HG02852 (cell line): Measurements from ENCODE around the gene LINGO3.
"Not testable (repeated sequence)": the region's sequence is repeated elsewhere in the genome, so short reads cannot be mapped to it uniquely, and the experiment has no call there.

Experiments
- ATAC-seq: cut with Tn5 transposase; IDR thresholded peaks from one replicate; pipeline ENCODE4 v1.9.1; 2021; ENCODE audit warnings: mild to moderate bottlenecking, moderate library complexity; ENCODE audit not compliant: unreplicated experiment

LINGO3 gene, protein sequence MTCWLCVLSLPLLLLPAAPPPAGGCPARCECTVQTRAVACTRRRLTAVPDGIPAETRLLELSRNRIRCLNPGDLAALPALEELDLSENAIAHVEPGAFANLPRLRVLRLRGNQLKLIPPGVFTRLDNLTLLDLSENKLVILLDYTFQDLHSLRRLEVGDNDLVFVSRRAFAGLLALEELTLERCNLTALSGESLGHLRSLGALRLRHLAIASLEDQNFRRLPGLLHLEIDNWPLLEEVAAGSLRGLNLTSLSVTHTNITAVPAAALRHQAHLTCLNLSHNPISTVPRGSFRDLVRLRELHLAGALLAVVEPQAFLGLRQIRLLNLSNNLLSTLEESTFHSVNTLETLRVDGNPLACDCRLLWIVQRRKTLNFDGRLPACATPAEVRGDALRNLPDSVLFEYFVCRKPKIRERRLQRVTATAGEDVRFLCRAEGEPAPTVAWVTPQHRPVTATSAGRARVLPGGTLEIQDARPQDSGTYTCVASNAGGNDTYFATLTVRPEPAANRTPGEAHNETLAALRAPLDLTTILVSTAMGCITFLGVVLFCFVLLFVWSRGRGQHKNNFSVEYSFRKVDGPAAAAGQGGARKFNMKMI

DNA sequence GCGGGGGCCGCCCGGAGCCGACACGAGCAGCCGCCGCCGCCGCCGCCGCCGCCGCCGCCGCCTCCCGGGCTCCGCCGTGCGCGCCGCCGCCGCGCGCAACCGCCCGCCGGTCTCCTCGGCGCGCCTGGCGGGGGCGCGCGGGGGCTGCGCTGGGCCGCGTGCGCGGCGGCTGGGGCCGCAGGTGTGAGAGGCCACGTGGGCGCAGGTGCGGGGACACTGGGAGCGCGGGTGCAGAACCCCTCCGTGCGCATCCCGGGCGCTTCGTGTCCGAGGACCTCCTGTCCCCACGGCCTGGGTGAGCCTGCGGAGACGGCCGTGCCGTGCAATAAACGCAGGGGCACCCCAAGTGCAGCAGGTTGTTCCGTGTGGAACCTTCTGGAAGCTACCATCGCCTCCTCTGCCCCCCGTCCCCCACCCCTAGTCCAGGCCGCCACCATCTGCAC, at the start of gene LINGO3:
TSS of gene LINGO3 (minus strand) at position 41 of the 443 bp plus-strand sequence. CDS start 16,378 bp downstream, outside the sequence.
- no peak for ATAC-seq

DNA sequence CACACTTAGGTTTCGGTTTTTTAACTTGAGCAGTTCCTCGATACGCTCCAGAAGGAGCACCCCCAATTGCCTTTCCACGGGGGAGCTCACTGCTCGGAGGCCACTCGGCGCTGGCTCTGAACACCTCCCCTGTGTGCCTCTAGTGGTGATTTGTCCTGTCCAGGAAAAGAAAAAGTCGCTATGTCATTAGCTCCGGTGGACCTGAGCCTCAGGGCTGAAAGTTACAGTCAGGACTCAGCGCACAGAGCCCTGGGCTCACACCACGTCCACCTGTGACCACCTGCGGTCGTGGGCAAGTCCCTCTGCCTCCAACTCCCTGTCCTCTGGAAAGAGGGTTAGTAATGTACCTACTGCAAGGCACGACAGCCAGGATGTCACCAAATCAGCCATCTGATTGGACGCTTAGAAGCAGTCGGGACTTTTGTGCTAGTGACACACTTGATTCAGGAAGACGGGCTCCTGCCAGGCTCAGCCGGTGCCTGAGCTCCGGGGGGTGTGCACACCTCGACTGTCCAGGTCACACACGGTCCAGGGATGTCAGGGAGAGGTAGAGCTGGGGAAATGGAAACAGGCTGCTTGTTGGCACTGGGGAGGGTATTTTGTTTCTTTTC, 48.2 kb upstream of the LINGO3 start:
- no peak for ATAC-seq

DNA sequence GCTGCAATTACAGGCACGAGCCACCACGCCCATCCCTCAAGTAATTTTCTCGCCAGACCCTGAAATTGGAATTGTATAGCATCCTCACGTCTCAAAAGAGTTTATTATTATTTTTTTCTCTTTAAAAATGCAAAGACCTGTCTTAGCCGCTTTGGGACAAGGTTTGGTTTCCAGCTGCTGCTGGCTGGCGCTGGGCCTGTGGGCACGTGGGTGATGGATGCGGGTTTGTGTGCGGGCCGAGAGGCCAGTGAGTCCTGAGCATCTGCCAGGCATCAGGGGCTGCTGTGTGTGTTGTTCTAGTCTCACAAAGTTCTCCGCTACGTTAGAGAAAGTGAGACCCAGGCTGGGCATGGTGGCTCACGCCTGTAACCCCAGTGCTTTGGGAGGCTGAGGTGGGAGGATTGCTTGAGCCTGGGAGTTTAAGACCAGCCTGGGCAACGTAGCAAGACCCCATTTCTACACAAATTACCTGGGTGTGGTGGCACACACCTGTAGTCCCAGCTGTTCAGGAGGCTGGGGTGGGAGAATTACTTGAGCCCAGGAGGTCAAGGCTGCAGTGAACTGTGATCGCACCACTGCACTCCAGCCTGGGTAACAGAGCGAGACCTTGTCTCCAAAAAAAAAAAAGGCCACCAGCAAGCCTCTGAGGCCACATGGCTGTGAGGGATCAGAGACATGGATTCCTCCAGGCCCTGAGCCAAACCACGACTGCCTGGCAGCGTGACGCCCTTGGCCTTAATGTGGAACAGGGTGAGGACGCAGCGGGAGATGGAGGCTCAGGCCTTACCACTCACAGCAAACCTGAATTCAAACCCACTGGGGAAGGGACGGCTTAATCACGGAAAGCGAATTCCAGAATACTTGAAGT, 47.4 kb upstream of the LINGO3 start:
- ATAC-seq = no peak

DNA sequence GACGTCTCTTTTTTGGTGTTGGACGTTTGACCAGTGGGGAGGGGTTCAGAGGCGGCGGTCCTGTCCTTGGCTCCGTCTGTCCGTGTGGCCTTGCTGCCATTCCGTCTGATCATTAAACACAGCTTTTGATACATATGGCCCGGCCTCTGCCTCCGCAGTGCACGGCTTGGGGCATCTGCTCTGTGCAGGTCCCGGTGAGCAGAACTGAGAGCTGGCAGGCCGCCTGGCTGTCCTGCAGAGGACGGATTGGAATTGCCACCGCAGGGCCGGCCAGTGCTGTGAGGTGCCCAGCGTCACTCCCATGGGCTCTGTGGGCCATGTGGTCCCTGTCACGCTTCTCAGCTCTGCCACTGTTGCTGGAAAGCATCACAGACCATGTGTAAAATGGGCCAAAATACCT, 46.7 kb upstream of the LINGO3 start:
- no peak for ATAC-seq

DNA sequence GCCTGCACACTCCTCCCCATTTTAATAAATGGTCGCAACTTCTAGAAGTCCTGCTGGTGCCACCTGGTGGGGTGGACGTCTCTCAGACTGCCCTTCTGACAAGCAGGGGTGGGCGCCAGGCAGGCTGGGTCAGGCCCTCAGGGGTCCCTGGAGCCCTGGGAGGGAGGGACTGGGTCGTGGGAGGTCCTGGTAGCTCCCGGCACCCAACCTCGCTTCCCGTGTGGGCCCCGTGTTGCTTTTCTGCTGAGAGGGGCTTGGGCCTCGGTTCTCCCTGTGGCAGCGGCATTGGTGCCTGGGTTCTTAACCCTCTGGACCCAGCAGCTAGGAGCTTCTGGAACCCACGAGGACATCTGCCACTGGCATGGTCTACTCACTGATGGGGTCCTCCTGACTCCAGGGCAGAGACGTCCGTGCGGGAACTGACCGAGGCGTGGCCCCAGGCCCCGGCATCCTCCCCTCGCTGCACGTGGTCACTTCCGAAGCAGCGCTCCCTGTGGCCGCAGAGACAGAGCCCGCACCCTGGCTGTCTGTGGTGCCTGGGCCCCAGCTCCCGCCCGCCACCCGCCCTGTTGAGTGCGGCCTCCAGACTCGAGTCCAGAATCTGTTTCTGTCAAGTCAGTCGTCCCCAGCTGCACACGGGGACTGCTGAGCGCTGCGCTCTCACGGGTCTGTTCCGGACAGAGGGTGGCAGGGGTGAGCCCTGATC, 46.1 kb upstream of the LINGO3 start:
- no peak for ATAC-seq

DNA sequence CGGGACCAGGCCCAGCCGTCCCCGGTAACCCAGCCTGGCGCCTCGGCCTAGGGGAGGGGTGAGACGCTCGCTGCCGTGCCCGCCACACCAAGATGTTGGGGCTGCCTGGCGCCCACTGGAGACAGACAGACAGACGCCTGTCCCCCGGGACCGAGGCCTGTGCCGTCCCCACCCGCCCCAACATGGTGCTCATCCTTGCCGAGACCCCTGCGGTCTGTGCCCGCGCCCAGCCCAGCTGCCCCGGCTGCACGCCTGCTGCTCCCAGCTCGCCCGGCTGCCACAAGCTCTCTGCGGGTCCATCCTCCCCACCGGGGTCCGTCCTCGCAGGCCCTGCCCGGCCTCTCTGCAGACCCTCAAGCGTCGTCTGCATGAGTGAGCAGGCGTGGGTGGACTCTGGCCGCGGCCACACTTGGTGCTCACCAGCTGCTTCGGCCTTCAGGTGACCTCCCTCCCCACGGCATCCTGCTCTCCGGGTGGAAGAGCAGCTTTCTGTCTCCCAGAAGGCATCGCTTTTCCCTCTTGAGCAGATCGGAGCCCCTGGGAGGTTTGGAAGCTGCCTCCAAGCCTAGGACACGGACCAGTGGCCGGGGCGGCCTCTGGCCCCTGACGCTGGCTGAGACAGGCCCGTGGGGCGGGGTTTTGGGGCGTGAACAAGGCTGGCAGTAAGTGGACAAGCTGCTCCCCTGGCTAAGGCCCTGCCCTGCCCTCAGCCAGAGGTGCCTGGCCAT, 45.4 kb upstream of the LINGO3 start:
- ATAC-seq = no peak

DNA sequence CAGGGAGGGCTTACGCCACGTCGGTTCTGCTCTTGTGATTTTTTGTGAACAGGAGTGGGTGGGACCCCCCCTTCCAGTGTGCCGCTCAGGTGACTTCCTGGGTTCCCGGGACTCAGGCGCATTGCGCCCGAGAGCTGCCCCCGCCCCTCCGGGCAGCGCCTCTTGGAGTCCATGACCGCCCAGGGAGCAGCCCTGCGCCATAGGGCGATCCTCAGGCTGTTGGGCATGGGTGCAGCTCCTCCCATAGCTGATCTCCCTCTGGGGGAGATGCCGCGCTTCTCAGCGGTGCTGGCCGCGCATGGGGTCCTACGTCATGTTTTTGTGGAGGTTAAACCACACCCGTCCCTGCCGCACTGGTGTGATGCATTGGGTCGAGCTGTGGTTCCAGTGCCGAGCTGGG, 44.2 kb upstream of the LINGO3 start:
- no peak for ATAC-seq

DNA sequence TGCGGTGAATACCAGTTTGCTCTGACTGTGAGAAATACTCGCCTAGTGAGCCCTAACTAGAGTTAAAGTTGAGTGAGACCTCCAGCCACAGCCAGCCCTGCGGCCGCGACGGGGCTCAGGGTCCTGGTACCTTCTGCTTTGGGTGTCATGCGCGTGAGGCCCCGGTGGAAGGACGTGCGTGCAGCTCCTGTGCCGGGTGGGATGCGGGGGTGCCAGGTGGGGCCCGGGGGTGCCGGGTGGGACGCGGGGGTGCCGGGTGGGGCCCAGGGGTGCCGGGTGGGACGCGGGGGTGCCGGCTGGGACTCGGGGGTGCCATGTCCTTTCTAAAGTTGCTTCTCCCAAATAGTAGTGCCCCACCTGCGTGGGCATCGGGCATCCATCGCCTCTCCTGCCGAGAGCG, 43.6 kb upstream of the LINGO3 start:
- no peak for ATAC-seq

DNA sequence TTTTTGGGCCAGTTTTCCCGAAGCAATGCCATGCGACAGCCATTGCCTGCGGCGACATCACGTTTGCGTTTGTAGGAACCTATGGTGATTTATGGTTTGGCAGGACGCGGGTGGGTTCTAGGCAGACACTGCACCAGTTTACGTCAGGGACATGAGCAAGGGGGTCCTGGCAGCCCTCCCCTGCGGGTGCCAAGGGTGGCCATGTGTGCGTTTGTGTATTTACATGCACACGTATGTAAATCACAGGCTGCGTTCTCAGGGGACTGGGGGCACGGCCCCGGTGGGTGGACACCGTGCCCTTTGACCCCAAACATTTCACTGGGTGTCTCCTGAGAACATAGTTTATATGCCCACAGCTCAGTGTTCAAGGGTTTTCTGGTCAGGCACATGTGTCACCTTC, 42.7 kb upstream of the LINGO3 start:
- ATAC-seq = no peak

DNA sequence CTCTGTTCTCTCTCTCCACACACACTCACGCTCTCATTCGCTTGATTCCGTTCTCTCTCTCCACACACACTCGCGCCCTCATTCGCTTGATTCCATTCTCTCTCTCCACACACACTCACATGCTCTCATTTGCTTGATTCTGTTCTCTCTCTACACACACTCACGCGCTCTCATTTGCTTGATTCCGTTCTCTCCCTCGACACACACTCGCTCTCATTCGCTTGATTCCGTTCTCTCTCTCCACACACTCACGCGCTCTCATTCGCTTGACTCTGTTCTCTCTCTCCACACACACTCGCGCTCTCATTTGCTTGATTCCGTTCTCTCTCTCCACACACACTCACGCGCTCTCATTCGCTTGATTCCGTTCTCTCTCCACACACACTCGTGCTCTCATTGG, 41.9 kb upstream of the LINGO3 start:
- not testable (repeated sequence) for ATAC-seq

DNA sequence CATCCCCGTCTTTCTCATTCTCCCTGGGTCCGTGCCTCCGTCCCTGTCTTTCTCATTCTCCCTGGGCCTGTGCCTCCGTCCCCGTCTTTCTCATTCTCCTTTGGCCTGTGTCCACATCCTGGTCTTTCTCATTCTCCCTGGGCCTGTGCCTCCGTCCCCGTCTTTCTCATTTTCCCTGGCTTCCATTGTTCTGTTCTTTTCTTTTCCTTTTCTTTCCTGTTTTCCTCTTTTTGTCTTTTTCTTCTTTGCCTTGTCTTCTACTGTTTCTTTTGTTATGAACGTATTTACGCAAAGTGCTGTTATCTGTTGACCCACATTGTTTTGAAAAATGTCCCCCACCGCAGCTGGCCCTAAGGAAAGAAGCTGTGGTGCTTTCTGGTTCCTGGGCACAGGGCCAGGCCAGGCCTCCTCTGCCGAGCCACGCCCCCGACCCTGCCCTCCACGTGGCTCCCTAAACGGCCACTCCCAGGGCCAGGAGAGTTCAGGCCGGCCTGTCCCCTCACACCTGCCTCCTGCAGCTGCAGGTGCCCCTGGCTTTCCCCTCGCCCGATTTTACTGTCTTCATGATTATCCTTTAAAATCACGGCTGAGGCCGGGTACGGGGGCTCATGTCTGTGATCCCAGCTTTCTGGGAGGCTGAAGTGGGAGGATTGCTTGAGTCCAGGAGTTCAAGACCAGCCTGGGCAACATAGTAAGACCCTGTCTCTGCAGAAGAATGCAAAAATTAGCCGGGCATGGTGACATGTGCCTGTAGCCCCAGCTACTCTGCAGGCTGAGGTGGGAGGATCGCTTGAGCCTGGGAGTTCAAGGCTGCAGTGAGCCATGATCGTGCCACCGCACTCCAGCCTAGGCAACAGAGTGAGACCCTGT, 38.1 kb upstream of the LINGO3 start:
- no peak for ATAC-seq

DNA sequence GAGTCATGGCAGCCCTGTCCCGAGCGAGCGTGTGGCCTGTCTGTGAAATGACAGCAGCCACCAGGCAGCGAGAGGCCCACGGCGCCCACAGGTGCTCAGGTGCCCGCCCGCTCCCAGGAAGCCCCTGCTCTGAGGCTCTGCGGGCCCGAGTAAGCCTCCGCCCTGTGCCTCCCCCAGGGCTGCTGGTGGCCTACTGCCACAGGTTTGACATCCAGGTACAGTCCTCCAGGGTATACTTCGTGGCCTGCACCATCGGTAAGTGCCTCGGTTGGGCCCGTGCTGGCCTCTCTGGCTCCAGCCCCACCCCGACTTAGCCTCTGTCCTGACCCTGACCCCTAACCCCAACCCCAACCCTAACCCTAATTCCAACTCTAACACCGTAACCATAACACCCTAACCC, 37.1 kb upstream of the LINGO3 start:
- ATAC-seq = no peak

DNA sequence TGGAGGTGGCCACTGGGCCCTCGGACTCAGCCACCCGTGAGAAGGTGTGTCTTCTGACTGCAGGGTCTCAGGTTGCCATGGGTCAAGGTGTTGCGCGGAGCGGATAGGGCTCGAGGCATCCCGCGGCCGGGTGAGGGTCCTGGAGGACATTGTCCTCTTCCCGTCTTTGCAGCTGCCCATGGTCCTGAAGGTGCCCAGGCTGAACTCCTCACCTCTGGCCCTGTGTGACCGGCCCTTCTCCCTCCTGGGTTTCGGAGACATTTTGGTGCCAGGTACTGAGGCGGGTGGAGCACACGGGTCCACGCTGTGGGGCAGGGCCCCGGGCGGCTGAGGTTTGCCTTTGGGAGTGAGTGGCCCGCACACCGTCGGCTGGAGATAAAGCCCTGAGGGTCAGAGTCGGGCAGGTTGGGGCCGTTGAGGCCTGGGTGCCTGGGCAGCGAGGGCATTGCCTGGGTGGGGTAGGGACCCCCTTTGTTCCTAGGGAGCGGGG, 36.5 kb upstream of the LINGO3 start:
- ATAC-seq = no peak

DNA sequence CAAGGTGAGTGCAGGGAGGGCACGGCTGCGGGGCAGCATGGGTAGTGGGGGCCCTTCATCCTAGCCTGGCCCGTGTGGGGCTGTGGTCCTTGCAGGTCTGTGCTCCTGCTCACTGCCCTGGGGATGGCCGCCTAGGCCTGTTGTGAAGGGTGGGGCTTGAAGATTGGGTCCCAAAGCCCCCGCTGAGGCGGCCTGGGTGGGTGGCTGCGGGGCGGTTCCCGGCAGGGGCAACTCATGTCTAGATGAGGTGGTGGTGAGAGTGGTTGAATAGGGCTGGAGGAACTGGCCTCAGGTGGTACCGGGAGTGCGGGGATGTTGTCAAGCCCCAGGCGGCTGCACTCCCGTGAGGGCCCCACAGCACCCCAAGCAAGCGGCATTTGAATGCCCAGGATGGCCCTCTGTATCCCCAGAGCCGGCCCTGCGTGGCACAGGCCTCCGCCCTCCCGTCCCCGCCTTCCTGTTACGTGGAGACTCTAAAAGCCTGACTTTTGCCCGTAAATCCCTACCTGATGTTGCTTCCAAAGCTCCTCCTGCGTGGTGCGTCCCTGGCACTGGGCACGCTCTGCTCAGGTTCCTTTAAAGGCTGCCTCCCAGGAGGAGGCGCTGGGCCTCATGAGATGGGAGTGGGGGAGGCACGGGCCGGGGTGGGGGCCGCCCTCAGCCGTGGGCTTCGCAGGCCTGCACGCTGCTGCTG, 35.5 kb upstream of the LINGO3 start:
- no peak for ATAC-seq

DNA sequence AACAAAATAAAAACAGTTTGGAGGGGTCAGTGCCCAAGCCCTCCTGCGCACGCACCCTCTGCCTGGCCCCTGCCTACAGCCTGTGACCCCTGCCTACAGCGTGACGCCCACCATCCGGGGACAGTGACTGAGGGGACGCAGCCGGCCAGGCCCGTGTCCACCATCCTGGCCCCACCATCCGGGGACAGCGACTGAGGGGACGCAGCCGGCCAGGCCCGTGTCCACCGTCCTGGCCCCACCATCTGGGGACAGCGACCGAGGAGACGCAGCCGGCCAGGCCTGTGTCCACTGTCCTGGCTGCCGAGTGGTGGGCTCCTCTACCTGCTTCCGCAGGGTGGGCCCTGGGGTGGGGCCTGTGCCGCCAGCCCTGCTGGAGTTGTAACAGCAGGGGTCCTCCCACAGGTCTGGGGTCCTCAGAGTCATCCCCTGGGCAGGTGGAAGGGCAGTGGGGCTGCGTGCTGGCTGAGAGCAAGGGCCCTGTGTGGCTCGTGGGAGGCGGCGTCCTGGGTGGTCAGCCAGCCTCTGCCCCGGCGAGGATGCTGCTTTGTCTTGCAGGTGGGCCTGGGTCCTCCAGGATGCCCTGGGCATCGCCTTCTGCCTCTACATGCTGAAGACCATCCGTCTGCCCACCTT, 34.8 kb upstream of the LINGO3 start:
- no peak for ATAC-seq

DNA sequence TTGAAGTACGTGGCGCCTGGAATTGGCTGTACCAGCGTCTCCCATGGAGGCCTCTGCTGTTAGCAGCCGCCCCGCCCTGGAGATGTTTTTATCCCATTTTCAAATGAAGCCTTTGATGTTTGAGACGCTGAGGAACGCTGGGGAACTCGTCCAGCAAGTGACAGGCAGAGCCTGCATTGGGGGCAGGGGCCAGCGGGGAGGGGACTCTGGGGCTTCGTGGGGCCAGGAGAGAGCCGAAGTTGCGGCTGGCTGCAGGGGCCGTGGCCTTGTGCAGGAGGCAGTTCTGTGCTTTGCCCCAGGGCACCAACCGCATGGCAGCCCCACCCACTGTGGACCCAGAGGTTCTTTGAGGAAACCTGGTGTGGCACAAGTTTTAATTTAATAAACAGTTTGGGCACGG, 34.0 kb upstream of the LINGO3 start:
- ATAC-seq = no peak

DNA sequence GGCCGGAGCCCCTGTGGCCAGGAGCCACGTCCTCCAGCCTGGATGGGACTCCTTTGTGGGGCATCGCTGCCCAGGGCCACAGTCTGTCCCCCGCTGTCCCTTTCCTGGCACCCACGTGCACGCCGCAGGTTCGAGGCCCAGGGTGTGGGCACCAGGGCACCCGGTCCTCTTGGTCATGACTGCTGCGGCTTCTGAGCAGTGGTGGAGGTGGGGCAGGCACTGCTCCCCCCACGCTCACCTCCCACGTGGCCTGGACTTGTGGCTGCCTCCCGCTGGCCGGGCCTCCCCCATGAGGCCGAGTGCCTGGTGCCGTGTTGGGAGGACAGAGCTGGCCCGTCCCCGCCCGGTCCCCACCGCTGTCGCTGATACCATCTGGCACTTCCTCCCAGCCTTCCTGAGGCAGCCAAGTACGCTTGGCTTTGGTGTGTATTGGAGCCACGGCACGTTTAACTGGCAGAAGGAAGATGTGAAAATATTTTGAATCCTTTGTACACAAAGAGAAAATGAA, 33.3 kb upstream of the LINGO3 start:
- no peak for ATAC-seq
